Middle frontal gyrus (tissue), 1 donor: ENCODE data around the gene SCCPDH.
"Not testable (repeated sequence)": the region's sequence is repeated elsewhere in the genome, so short reads cannot be mapped to it uniquely, and the experiment has no call there.

Experiments used
- DNase-seq: peaks from one replicate; pipeline ENCODE4 v3.0.0-alpha.2; 2015; ENCODE audit warnings: low spot score; ENCODE audit errors: extremely low spot score

SCCPDH gene

DNA sequence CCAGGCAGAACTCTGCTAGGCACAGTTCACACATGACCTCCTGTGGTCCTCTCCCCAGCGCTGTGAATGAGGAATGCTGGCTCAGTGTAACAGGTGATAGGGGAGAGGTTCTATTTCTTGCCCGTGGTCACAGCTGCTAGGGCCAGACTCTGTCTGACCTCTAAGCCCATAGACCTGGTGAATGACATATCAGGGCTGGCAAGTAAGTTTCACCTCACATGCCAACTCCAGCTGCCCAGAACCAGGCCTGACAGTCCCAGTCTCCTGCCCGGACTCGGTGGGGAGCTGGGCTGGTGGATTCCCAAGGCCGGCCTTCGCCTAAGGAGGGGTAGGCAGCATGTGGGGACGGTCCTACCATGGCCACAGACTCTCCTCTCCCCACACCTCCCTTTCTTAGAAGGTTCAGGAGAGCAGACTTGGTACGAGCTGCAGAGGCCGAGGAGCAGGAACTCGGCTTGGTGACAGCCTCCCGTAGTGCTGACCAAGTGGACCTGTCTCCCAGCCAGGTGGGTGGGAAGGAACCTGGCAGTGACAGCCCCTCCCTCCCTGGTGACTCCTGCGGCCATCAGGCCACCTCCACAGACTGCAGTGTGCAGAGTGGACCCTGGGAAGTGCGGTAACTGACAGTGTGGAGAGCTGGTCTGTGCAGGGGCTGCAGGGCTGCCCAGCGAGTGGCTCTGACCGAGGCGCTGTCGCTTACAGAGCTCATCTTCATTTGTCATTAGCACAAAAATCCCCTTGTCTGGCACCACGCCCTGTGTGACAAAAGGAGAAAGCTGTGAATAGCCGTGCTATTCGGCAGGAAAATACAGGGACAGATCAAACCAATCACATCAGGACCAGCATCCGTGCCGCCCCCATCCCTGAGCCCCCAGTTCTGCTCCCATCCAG is 74.6 kb downstream of the SCCPDH start:
- no peak for DNase-seq

DNA sequence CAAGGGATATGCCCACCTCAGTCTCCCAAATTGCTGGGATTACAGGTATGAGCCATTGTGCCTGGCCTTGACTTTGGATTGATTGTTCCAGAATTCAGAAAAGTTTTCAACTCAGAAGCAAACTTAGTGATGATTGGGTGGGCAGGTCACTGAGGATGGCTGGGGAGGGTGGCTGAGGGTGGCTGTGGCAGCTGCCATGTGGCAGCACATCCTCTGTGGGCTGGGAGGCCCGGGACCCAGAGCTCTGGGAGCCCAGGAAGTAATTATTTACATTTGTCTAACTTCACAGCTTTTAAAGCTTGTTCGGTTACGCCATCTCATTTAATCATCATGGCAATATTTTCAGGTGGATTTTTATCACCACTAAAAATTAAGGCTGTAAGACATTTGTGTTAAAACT is 76.1 kb downstream of the SCCPDH start:
- no peak for DNase-seq

DNA sequence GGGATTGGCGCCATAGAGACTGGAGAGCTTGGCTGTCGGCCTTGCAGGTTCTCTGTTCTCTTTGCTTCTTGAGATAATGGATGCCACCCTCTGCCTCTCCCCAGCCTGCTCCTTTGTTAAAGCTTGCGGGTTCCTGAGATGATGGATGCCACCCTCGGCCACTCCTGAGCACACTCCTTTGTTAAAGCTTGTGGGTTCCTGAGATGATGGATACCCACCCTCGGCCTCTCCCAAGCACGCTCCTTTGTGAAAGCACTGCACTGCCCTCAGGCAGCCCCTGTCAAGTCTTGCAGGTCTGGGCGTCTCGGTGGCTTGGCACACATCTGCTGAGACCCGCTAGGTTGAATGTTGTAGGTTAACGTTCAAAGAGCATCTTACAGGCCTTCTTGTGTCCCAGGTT is 76.5 kb downstream of the SCCPDH start:
- no peak for DNase-seq

DNA sequence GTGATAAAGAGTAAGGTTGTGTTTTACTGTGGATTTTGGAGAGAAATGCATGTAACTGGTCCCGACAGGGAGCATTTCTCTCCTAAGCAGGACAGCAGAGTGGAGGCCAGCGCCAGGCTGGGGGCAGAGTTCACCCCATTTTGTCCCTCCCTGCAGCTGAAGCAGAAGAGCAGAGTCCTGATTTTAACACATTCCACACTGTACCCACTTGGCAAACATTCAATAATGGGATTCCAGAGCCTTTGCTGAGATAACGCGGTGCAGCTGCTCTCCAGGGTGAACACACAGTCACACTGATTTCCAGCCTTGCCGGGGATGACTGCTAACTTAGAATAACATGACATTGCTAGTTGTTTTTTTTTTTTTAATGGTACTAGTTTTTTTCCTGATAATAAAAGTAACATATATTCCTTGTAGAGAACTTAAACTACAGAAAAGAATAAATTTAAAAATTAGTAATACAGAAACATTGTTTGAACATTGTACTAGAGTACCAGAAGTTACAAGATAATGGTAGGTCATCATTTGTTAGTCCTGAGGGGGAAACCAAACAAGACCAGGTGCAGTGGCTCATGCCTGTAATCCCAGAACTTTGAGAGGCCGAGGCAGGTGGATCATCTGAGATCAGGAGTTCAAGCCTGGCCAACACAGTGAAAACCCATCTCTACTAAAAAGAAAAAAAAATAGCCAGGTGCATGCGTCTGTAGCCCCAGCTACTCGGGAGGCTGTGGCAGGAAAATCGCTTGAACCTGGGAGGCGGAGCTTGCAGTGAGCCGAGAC is 77.2 kb downstream of the SCCPDH start:
- no peak for DNase-seq

DNA sequence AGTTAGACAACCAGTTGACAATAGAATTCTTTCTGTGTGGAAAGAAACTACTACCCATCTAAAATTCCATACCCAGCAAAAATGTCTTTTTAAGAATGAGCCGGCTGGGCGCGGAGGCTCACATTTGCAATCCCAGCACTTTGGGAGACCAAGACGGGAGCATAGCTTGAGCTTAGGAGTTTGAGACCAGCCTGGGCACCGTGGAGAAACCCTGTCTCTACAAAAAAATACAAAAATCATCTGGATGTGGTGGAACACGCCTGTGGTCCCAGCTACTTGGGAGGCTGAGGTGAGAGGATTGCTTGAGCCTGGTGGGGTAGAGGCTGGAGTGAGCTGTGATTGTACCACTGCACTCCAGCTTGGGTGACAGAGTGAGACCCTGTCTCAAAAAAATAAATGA is 79.2 kb downstream of the SCCPDH start:
- no peak for DNase-seq

DNA sequence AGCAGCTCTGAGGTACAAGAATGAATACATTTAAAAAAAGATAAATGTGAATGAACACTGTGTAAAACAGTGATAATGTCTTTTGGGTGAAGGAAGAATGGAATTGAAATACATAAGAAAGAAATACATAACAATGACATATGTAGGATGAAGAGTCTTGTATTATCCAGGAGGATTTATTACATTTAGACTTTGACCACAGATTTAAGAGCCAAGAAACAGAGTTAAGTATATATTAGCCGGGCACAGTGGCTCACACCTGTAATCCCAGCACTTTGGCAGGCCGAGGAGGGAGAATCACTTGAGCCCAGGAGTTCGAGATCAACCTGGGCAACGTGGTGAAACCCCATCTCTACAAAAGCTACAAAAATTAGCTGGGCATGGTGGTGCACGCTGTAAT is 79.7 kb downstream of the SCCPDH start:
- DNase-seq = no peak

DNA sequence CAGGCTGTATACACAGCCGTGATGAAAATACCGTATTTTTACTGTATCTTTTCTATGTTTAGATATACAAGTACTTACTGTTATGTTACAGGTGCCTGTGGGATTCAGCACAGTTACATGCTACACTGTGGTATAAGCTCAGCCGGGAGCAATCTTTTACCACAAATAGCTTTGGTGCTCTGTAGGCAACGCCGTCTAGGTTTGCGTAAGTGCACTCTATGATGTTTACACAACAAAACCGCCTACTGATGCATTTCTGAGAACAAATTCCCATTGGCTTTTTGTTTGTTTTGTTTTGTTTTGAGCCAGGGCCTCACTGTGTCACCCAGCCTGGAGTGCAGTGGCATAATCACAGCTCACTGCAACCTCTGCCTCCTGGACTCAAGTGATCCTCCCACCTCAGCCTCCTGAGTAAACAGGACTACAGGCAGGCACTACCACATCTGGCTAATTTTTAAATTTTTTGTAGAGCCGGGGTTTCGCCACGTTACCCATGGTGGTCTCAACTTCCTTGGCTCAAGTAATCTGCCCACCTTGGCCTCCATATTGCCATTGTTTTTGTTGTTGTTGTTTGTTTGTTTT is 81.0 kb downstream of the SCCPDH start:
- no peak for DNase-seq

DNA sequence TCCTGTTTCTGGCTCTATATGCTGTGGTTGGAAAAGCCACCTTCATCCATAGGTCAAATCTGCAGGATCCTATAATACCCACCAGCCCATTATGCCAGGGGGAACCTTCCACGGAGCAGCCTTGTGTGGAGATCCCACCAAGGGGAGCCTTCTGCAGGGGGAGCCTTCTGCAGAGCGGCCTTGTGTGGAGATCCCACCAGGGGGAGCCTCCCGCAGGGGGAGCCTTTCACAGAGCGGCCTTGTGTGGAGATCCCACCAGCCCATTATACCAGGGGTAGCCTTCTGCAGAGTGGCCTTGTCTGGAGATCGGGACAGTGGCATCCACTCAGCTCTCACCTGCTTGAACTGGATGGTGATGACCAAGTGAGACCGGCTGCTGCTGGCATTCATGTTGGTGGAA is 85.3 kb downstream of the SCCPDH start:
- DNase-seq = no peak

DNA sequence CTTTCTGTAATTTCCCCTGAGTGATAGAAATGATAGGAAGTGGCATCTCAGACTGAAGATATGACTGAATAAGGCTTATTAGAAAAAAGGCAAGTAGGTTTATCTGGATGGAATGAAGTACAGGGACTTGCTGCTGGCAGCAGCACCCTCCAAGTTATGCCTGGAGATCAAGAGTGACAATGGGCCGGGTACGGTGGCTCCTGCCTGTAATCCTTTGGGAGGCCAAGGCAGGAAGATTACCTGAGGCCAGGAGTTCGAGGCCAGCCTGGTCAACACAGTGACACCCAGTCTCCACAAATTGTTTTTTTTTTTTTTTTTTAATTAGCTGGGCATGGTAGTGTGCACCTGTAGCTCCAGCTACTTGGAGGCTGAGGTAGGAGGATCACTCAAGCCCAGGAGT is 87.8 kb downstream of the SCCPDH start:
- DNase-seq = no peak

DNA sequence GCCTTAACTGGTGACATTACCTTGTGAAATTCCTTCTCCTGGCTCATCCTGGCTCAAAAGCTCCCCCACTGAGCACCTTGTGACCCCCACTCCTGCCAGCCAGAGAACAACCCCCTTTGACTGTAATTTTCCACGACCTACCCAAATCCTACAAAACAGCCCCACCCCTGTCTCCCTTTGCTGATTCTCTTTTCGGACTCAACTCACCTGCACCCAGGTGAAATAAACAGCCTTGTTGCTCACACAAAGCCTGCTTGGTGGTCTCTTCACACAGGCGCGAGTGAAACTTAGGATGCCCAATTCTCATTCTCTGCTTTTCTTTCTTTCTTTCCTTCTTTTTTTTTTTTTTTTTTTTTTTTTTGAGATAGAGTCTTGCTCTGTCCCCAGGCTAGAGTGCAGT is 89.1 kb downstream of the SCCPDH start:
- DNase-seq = not testable (repeated sequence)

DNA sequence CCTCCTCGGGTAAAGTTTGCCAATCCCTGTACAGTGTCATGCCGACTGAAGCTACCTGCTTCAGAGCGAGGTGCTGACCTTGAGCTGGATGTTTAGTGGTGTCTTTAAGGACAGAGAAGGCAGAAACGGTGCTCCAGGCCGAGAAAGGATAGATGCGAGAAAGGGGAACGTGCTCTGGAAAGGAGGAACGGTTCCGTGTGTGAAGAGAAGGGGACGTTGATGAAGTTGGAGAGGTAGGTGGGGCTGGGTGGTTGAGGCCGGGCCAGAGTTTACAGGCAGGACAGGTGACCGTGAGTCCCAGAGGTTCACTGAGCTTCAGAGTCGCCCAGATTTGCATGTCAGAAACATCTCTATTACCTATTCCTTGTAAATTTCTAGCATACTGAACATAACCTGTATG is 90.7 kb downstream of the SCCPDH start:
- no peak for DNase-seq

DNA sequence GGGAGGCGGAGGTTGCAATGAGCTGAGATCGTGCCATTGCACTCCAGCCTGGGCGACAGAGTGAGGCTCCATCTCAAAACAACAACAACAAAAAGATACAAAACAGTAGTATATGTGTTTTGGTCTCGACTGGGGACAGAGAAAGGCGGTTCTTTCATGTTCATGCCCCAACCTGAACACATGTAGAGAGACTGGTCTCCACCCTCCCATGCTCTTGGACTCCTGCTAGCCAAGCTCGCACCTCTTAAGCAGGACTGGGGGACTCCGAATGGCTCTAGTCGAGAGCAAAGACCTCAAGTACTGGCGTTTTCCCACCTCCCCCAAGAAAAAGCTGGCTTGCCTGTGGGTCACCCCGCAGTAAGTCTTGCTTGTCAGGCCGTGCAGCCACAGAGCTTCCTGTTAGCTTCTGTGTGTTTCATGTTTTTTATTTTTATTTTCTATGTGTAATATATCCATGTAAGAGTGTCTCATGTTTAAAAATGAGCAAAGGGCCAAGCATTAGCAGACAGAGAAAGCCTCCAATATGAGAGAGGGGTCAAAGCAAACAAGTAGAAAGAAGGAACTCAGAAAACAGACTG is 91.6 kb downstream of the SCCPDH start:
- DNase-seq = no peak
